DMS 273 treated with DMSO at 0.1 percent for 48 hours (cell line): ENCODE results near the gene MLPH.

Experiments used
- DNase-seq: peaks from one replicate; lab custom pipeline; 2025; lab: John Stamatoyannopoulos, UW

The MLPH gene

GRCh38 chr2:237601453-237602116, 114.5 kb downstream of the MLPH start:
- no peak for DNase-seq

GRCh38 chr2:237602409-237602808, 115.4 kb downstream of the MLPH start:
- no peak for DNase-seq

- DNase-seq: no peak
Observed at GRCh38 chr2:237603049-237603717, 116.1 kb downstream of the MLPH start.

- no peak for DNase-seq
Observed at GRCh38 chr2:237603718-237604362, 116.8 kb downstream of the MLPH start.

GRCh38 chr2:237604391-237604790, 117.3 kb downstream of the MLPH start:
- no peak for DNase-seq
